Liver (tissue), 9 donors: Measurements from ENCODE around the gene PLAC8. TPM values are rescaled to one million over a fixed set of nuclear protein-coding genes. Genes with fewer than 3 reads are reported as not detected.

Source experiments
- DNase-seq: peaks from one replicate; pipeline ENCODE4 v3.0.0-alpha.2; 2017; ENCODE audit warnings: low spot score
- H3K27ac ChIP-seq, 2 donors: one replicate each; pipeline ENCODE4 v1.7.0; 2013; ENCODE audit warnings: inconsistent platforms in 2 of 2, low read length in 2 of 2, control low read depth in 1 of 2, low read depth in 1 of 2, mild to moderate bottlenecking in 1 of 2
- H3K27me3 ChIP-seq, 4 donors: one replicate each; pipeline versions ENCODE4 v1.6.1 to v1.7.0; 2013; ENCODE audit warnings: low read length in 3 of 4, inconsistent platforms in 1 of 4, mild to moderate bottlenecking in 1 of 4, moderate library complexity in 1 of 4; ENCODE audit not compliant: control insufficient read depth in 4 of 4, insufficient read depth in 4 of 4
- H3K36me3 ChIP-seq, 4 donors: one replicate each; pipeline versions ENCODE4 v1.6.1 to v1.7.0; 2013; ENCODE audit warnings: low read length in 3 of 4, mild to moderate bottlenecking in 3 of 4, low read depth in 1 of 4, moderate library complexity in 1 of 4; ENCODE audit not compliant: control insufficient read depth in 4 of 4, insufficient read depth in 3 of 4
- H3K4me1 ChIP-seq, 4 donors: one replicate each; pipeline versions ENCODE4 v1.6.1 to v1.7.0; 2013; ENCODE audit warnings: low read length in 3 of 4, mild to moderate bottlenecking in 3 of 4, moderate library complexity in 1 of 4; ENCODE audit not compliant: control insufficient read depth in 4 of 4, insufficient read depth in 4 of 4
- H3K4me3 ChIP-seq, 3 donors: one replicate each; pipeline versions ENCODE4 v1.6.1 to v1.7.0; 2013; ENCODE audit warnings: low read length in 3 of 3, control low read depth in 1 of 3, low read depth in 1 of 3, mild to moderate bottlenecking in 1 of 3
- H3K9ac ChIP-seq, 2 donors: one replicate each; pipeline ENCODE4 v1.7.0; 2013; ENCODE audit warnings: low read length in 2 of 2, mild to moderate bottlenecking in 2 of 2, moderate library complexity in 2 of 2, control low read depth in 1 of 2, low read depth in 1 of 2
- H3K9me3 ChIP-seq, 4 donors: one replicate each; pipeline versions ENCODE4 v1.6.1 to v1.7.0; 2013; ENCODE audit warnings: low read length in 3 of 4; ENCODE audit not compliant: control insufficient read depth in 4 of 4
- EGR1 ChIP-seq, 2 donors: IDR thresholded peaks; 2 replicates each; pipeline ENCODE4 v1.6.1; 2016 to 2018; ENCODE audit warnings: antibody characterized with exemption in 2 of 2, low read depth in 2 of 2
- FOXA1 ChIP-seq: IDR thresholded peaks from 2 replicates; pipeline ENCODE4 v1.6.1; 2016; ENCODE audit warnings: antibody characterized with exemption
- FOXA2 ChIP-seq: IDR thresholded peaks from 2 replicates; pipeline ENCODE4 v1.6.1; 2016; ENCODE audit warnings: antibody characterized with exemption
- HNF4A ChIP-seq, 2 donors: conservative IDR thresholded peaks; 2 replicates each; pipeline ENCODE4 v1.6.1; 2016; ENCODE audit warnings: antibody characterized with exemption in 2 of 2, mild to moderate bottlenecking in 2 of 2
- HNF4G ChIP-seq: IDR thresholded peaks from 2 replicates; pipeline ENCODE4 v1.6.1; 2016; ENCODE audit warnings: antibody characterized with exemption
- JUND ChIP-seq, 2 donors: IDR thresholded peaks; 2 replicates each; pipeline ENCODE4 v1.6.1; 2016; ENCODE audit warnings: antibody characterized with exemption in 2 of 2
- NR2F2 ChIP-seq: IDR thresholded peaks from 2 replicates; pipeline ENCODE4 v1.6.1; 2016; ENCODE audit warnings: antibody characterized with exemption
- RAD21 ChIP-seq, 2 donors: IDR thresholded peaks; 2 replicates each; pipeline ENCODE4 v1.6.1; 2016; ENCODE audit warnings: antibody characterized with exemption in 2 of 2, mild to moderate bottlenecking in 2 of 2
- RXRA ChIP-seq, 2 donors: IDR thresholded peaks; 2 replicates each; pipeline ENCODE4 v1.6.1; 2017 to 2018; ENCODE audit warnings: antibody characterized with exemption in 2 of 2, mild to moderate bottlenecking in 1 of 2
- SP1 ChIP-seq: IDR thresholded peaks from 2 replicates; pipeline ENCODE4 v1.6.1; 2018; ENCODE audit warnings: antibody characterized with exemption, mild to moderate bottlenecking
- TAF1 ChIP-seq: conservative IDR thresholded peaks from 2 replicates; pipeline ENCODE4 v1.6.1; 2016; ENCODE audit warnings: antibody characterized with exemption, mild to moderate bottlenecking
- YY1 ChIP-seq: IDR thresholded peaks from 2 replicates; pipeline ENCODE4 v1.6.1; 2016; ENCODE audit warnings: antibody characterized with exemption, mild to moderate bottlenecking
- WGBS: extraction: QIAGEN DNeasy Blood & Tissue Kit; methylation state at CpG from one replicate; pipeline ENCODE4 v1.1.7; 2013; 5-methylcytosine and 5-hydroxymethylcytosine counted together
- polyA plus RNA-seq, 2 donors: library from polyadenylated mRNA; stranded (reverse) in 1 of 2; unstranded in 1 of 2; fragments of 200-250 nt in 1 of 2; fragments of >200 nt in 1 of 2; fragmentation: Nextera tagmentation in 1 of 2; extraction: Ambion mirVana in 1 of 2; gene quantifications; one replicate each; pipeline versions ENCODE4 v1.2.1 to v1.2.3, GENCODE V29; 2013 to 2015
- total RNA-seq, 2 donors: library from RNA; depleted of rRNA; stranded (reverse); fragments of >200 nt; gene quantifications; one replicate each; pipeline ENCODE4 v1.2.3, GENCODE V29; 2014
- TF ChIP-seq, protein P1 (sequence below): IDR thresholded peaks from 2 replicates; pipeline ENCODE4 v1.6.1; 2016; ENCODE audit warnings: antibody characterized with exemption, mild to moderate bottlenecking
- TF ChIP-seq, protein P2 (sequence below): IDR thresholded peaks from 2 replicates; pipeline ENCODE4 v1.6.1; 2016; ENCODE audit warnings: antibody characterized with exemption
- TF ChIP-seq, protein P3 (sequence below): IDR thresholded peaks from 2 replicates; pipeline ENCODE4 v1.6.1; 2016; ENCODE audit warnings: antibody characterized with exemption
- TF ChIP-seq, protein P4 (sequence below): fragments of 150-350 bp; IDR thresholded peaks from 2 replicates; pipeline ENCODE4 v1.5.1; 2017; ENCODE audit warnings: improper control_type of control experiment, low read depth, low read length; ENCODE audit not compliant: missing input control
- TF ChIP-seq, protein P5 (sequence below): IDR thresholded peaks from 2 replicates; pipeline ENCODE4 v1.6.1; 2016; ENCODE audit warnings: antibody characterized with exemption
- donor health status: healthy.
- donor health status: healthy.
- donor health status: healthy.
- donor health status: healthy.
- donor health status: healthy.

The PLAC8 gene
- total and polyA plus RNA-seq, 4 donors, result 8.1 to 63.2 (median 14.2) TPM

DNA sequence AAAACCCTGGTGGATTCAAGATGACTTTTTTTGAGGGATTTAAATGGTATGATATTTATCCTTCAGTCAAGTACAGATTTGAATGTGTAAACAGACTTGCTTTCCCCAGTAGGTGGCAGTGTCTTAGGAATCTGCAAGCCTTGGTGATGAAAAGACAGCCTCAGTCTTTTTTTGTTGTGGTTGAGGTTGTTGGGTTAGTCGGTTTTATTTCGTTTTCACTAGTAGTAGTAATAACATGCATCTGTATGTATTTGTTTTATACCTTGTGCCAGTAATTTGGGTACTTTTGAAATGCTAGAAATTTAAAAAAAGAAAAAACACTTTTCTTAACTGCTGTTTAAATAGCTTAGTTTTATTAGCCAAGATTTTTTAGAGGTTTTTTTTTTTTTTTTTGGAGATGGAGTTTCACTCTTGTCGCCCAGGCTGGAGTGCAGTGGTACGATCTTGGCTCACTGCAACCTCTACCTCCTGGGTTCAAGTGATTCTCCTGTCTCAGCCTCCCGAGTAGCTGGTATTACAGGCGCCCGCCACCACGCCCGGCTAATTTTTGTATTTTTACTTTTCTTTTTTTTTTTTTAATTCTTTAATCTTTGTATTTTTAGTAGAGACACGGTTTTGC lies 40.3 kb downstream of the PLAC8 start:
- no peaks in the 10 kb centered on the region for H3K4me1 ChIP-seq
- 79% methylated on average over 10 of the region's 10 CpGs for whole genome bisulfite sequencing

DNA sequence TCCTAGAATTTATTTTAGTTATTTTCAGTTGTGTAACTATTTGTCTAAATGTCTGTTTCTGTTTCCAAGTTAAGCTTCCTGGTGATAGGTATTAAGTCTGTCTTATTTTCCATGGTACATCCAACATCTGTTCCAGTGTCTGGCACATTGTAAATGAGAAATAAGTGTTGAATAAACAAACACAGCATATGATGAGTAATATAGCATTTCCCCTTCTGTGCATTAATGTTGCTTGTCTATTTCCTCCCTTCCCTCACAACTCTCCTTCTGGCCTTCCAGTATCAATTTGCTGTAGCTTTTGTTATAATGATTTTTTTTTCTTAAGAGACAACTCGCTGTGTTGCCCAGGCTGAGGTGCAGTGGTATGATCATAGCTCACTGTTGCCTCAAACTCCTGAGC lies 43.4 kb downstream of the PLAC8 start:
- Histone ChIP-seq H3K27ac (no peak overlapping the region), H3K9ac (no peak overlapping the region), H3K36me3 (peaks cover 11 to 33% (median 26%) of the 10 kb centered on the region in 4 donors), H3K27me3 (no peaks in the 10 kb centered on the region), H3K4me1 (no peaks in the 10 kb centered on the region), H3K9me3 (no peaks in the 10 kb centered on the region), H3K4me3 (no peak overlapping the region)
- WGBS, result 98% methylated on average over 1 of the region's 1 CpG
- DNase-seq, result no peak
- TF ChIP-seq FOXA2, result no peak
- no peak for TF ChIP-seq EGR1 (IDR thresholded peaks at IDR 0.05; ENCODE audit: low read depth in 2 of 2)
- TF ChIP-seq TAF1, result no peak
- TF ChIP-seq HNF4G, result no peak
- TF ChIP-seq FOXA1, result no peak
- no peak for TF ChIP-seq JUND (IDR thresholded peaks at IDR 0.05)
- TF ChIP-seq, protein P1, sequence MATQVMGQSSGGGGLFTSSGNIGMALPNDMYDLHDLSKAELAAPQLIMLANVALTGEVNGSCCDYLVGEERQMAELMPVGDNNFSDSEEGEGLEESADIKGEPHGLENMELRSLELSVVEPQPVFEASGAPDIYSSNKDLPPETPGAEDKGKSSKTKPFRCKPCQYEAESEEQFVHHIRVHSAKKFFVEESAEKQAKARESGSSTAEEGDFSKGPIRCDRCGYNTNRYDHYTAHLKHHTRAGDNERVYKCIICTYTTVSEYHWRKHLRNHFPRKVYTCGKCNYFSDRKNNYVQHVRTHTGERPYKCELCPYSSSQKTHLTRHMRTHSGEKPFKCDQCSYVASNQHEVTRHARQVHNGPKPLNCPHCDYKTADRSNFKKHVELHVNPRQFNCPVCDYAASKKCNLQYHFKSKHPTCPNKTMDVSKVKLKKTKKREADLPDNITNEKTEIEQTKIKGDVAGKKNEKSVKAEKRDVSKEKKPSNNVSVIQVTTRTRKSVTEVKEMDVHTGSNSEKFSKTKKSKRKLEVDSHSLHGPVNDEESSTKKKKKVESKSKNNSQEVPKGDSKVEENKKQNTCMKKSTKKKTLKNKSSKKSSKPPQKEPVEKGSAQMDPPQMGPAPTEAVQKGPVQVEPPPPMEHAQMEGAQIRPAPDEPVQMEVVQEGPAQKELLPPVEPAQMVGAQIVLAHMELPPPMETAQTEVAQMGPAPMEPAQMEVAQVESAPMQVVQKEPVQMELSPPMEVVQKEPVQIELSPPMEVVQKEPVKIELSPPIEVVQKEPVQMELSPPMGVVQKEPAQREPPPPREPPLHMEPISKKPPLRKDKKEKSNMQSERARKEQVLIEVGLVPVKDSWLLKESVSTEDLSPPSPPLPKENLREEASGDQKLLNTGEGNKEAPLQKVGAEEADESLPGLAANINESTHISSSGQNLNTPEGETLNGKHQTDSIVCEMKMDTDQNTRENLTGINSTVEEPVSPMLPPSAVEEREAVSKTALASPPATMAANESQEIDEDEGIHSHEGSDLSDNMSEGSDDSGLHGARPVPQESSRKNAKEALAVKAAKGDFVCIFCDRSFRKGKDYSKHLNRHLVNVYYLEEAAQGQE, result no peak
- TF ChIP-seq, protein P2, sequence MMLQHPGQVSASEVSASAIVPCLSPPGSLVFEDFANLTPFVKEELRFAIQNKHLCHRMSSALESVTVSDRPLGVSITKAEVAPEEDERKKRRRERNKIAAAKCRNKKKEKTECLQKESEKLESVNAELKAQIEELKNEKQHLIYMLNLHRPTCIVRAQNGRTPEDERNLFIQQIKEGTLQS, result no peak
- no peak for TF ChIP-seq HNF4A (conservative IDR thresholded peaks at IDR 0.05)

More for the DNA sequence above, 40.3 kb downstream of the PLAC8 start:
- Histone ChIP-seq H3K36me3 (peaks cover 12 to 20% (median 13%) of the 10 kb centered on the region in 4 donors), H3K27ac (no peak overlapping the region), H3K9me3 (no peaks in the 10 kb centered on the region), H3K4me3 (no peak overlapping the region), H3K9ac (no peak overlapping the region), H3K27me3 (no peaks in the 10 kb centered on the region)
- no peak for DNase-seq
- TF ChIP-seq HNF4G (no peak), YY1 (no peak), RAD21 (IDR thresholded peaks at IDR 0.05) (peak; percentile 80 to 86), SP1 (no peak), EGR1 (IDR thresholded peaks at IDR 0.05; ENCODE audit: low read depth in 2 of 2) (no peak), NR2F2 (no peak), JUND (IDR thresholded peaks at IDR 0.05) (no peak), RXRA (IDR thresholded peaks at IDR 0.05) (no peak), HNF4A (conservative IDR thresholded peaks at IDR 0.05) (no peak), FOXA1 (no peak)
- TF ChIP-seq, protein P3, sequence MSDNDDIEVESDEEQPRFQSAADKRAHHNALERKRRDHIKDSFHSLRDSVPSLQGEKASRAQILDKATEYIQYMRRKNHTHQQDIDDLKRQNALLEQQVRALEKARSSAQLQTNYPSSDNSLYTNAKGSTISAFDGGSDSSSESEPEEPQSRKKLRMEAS, result no peak
- TF ChIP-seq, protein P4, sequence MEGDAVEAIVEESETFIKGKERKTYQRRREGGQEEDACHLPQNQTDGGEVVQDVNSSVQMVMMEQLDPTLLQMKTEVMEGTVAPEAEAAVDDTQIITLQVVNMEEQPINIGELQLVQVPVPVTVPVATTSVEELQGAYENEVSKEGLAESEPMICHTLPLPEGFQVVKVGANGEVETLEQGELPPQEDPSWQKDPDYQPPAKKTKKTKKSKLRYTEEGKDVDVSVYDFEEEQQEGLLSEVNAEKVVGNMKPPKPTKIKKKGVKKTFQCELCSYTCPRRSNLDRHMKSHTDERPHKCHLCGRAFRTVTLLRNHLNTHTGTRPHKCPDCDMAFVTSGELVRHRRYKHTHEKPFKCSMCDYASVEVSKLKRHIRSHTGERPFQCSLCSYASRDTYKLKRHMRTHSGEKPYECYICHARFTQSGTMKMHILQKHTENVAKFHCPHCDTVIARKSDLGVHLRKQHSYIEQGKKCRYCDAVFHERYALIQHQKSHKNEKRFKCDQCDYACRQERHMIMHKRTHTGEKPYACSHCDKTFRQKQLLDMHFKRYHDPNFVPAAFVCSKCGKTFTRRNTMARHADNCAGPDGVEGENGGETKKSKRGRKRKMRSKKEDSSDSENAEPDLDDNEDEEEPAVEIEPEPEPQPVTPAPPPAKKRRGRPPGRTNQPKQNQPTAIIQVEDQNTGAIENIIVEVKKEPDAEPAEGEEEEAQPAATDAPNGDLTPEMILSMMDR, result peak; percentile 72
- TF ChIP-seq, protein P1, result no peak
- TF ChIP-seq, protein P5, sequence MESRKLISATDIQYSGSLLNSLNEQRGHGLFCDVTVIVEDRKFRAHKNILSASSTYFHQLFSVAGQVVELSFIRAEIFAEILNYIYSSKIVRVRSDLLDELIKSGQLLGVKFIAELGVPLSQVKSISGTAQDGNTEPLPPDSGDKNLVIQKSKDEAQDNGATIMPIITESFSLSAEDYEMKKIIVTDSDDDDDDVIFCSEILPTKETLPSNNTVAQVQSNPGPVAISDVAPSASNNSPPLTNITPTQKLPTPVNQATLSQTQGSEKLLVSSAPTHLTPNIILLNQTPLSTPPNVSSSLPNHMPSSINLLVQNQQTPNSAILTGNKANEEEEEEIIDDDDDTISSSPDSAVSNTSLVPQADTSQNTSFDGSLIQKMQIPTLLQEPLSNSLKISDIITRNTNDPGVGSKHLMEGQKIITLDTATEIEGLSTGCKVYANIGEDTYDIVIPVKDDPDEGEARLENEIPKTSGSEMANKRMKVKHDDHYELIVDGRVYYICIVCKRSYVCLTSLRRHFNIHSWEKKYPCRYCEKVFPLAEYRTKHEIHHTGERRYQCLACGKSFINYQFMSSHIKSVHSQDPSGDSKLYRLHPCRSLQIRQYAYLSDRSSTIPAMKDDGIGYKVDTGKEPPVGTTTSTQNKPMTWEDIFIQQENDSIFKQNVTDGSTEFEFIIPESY, result no peak
